Astrocyte of the spinal cord (primary cell): Measurements from ENCODE around the gene CRYGN.

Experiments
- DNase-seq: peaks from one replicate; pipeline ENCODE4 v3.0.0; 2011; ENCODE audit warnings: low read depth, low spot score
- H3K4me3 ChIP-seq: 2 replicates; pipeline ENCODE4 v1.5.1; 2011; ENCODE audit warnings: low read depth, mild to moderate bottlenecking, low read length, moderate library complexity
- in situ Hi-C: cut with HindIII; loops from 2 replicates; pipeline ENCODE4 v1.10.0; 2017; ENCODE audit warnings: low sequenced_read_pairs
- TF ChIP-seq, protein P1 (sequence below): IDR thresholded peaks from 2 replicates; pipeline ENCODE4 v1.5.1; 2012; ENCODE audit warnings: low read depth, mild to moderate bottlenecking, low read length, inconsistent platforms

CRYGN gene

GRCh38 chr7:151449990-151450389 is 10.0 kb upstream of the CRYGN start:
- DNase-seq = no peak
- TF ChIP-seq, protein P1, sequence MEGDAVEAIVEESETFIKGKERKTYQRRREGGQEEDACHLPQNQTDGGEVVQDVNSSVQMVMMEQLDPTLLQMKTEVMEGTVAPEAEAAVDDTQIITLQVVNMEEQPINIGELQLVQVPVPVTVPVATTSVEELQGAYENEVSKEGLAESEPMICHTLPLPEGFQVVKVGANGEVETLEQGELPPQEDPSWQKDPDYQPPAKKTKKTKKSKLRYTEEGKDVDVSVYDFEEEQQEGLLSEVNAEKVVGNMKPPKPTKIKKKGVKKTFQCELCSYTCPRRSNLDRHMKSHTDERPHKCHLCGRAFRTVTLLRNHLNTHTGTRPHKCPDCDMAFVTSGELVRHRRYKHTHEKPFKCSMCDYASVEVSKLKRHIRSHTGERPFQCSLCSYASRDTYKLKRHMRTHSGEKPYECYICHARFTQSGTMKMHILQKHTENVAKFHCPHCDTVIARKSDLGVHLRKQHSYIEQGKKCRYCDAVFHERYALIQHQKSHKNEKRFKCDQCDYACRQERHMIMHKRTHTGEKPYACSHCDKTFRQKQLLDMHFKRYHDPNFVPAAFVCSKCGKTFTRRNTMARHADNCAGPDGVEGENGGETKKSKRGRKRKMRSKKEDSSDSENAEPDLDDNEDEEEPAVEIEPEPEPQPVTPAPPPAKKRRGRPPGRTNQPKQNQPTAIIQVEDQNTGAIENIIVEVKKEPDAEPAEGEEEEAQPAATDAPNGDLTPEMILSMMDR = no peak
- in situ Hi-C loops = no loop called here
- no peak overlapping the region for H3K4me3 ChIP-seq

DNA sequence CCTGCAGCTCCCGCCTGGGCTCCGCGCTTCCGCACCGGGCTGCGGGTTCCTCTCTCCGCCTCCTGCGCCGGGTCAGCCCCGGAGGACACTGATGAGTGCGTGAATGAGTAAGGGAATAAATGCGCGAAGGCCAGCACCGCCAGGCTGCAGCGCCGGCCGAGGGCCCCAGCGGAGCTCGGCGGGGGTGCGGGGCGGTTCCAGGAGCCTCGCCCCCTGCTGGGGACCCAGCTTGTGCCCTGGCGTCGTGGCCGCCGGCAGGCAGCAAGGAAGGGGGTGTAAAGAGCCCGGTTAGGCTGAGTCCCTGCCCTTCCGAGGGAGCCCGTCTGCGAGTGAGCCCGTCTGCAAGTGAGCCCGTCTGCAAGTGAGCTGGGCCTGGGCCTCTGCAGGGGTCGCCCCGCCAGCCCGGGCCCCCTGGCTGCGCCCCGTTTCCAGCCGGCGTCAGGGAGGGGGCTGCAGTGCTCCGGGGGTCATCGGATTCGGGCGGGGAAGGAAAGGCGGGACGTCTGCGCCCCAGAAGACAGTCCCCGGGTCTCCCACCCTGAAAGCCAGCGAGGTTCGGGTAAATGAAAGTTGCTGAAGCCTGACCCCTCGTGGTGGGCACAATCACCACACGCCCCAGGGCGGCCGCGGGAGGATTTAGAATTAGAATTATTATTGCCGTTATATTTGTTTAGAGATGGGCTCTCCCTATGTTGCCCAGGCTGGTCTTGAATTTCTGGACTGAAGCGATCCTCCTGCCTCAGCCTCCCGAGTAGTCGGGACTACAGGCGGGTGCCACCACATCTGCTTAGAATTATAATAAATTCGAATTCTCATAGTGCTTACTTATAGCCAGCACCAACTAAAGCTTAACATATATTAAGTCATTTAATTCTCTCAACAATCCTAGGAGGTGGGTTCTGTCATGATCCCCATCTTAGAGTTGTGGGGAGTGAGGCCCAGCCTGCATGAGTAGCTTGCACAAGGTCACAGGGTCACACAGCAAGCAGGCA is 8.6 kb upstream of the CRYGN start:
- DNase-seq = peak; percentile 66
- TF ChIP-seq, protein P1 = peak; percentile 86
- in situ Hi-C loops = no loop called here
- H3K4me3 ChIP-seq = peak overlapping the region; percentile 36

GRCh38 chr7:151447901-151448260 is 7.9 kb upstream of the CRYGN start:
- DNase-seq = no peak
- in situ Hi-C loops = no loop called here
- TF ChIP-seq, protein P1 = no peak
- no peak overlapping the region for H3K4me3 ChIP-seq

- in situ Hi-C loops = no loop called here
- DNase-seq = no peak
- no peak overlapping the region for H3K4me3 ChIP-seq
- TF ChIP-seq, protein P1 = no peak
Measured at GRCh38 chr7:151447312-151447711, 7.4 kb upstream of the CRYGN start.

GRCh38 chr7:151446412-151446811 is 6.5 kb upstream of the CRYGN start:
- TF ChIP-seq, protein P1 = no peak

GRCh38 chr7:151444632-151445031 is 4.7 kb upstream of the CRYGN start:
- no peak for DNase-seq
- TF ChIP-seq, protein P1 = no peak
- H3K4me3 ChIP-seq = no peak overlapping the region

More at GRCh38 chr7:151446412-151446811, 6.5 kb upstream of the CRYGN start:
- H3K4me3 ChIP-seq = no peak overlapping the region
- in situ Hi-C loops = no loop called here
- DNase-seq = no peak

More at GRCh38 chr7:151444632-151445031, 4.7 kb upstream of the CRYGN start:
- in situ Hi-C loops = no loop called here
